ENCODE data around the gene HBZ. TPM values are rescaled to one million over a fixed set of nuclear protein-coding genes. Genes with fewer than 3 reads are reported as not detected.

HBZ gene
- total and polyA plus RNA-seq, 2 of the 8 experiments (the other 6 are each of a cell fraction or from before 2014, with no cell fraction given) = 0.12 TPM; not detected in 1

DNA sequence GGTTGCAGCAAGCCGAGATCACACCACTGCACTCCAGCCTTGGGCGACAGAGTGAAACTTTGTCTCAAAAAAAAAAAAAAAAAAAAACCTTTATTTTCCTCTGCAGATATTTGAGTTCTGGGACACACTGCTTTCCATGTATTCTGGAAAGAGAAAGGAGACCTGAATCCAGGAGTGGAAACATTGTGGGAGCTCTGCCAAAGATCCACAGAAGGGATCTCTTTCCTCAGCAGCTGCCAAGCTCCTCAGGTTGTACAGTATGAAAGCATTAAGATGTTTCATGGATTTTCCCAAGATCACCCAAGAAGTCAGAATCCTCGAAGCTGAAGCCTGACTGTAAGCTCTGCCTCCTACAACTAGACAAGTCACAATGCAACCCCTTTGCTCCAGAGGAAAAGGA, 27.4 kb upstream of the HBZ start:
- ChIA-PET POLR2A (ENCODE audit: partially characterized antibody) (no interaction called here), CTCF (ENCODE audit: partially characterized antibody) (interaction anchor here (0.6 to 5.5 kb wide), 9 partner anchors 7 to 237 kb away, joined by 3 to 37 read pairs (median 6); no protein-coding TSS in a partner anchor)
- H2BK5ac ChIP-seq (ENCODE audit: low read depth, low read length) = no peak overlapping the region
- no peak overlapping the region for H3K14ac ChIP-seq (ENCODE audit: insufficient read length)
- no peak for FAIRE-seq
- H3K79me1 ChIP-seq (ENCODE audit: low read depth, low read length) = peaks cover 2% of the 10 kb centered on the region
- H3K9ac ChIP-seq (replicated peaks in 1 of 4; ENCODE audit: extremely low read depth in 1 of 4, low read depth in 3 of 4, low read length in 3 of 4) = no peak overlapping the region
- H4K5ac ChIP-seq (ENCODE audit: insufficient read length, low read depth, low read length) = no peak overlapping the region
- 86% methylated on average over 2 of the region's 3 CpGs; no CpG with 5 or more reads in 1 of the 2 experiments for WGBS, 2 experiments (ENCODE audit: extremely low coverage in 1 of 2, insufficient coverage in 1 of 2, insufficient read length in 1 of 2, insufficient replicate concordance in 2 of 2, low coverage in 1 of 2, low lambda C conversion rate in 2 of 2, missing lambda C conversion rate in 1 of 2)
- H4K8ac ChIP-seq (ENCODE audit: extremely low read depth, insufficient read depth, low read length) = no peak overlapping the region
- peaks cover 0 to 2% (median 0%) of the 10 kb centered on the region in 4 experiments; a peak in 2 of 8 replicates for H3K36me3 ChIP-seq (ENCODE audit: control insufficient read depth in 2 of 4, insufficient read depth in 4 of 4, low read length in 3 of 4)
- no peak overlapping the region for H3K23ac ChIP-seq (ENCODE audit: insufficient read length)
- H2BK20ac ChIP-seq (ENCODE audit: low read length) = no peak overlapping the region
- no peak overlapping the region for H3K4ac ChIP-seq (replicated peaks; ENCODE audit: insufficient read length, low read depth, low read length)
- H2BK120ac ChIP-seq (replicated peaks; ENCODE audit: low read depth, low read length) = no peak overlapping the region
- no peak overlapping the region for H2AFZ ChIP-seq (ENCODE audit: low read length)
- H3K56ac ChIP-seq (replicated peaks; ENCODE audit: insufficient read length, low read depth, low read length) = no peak overlapping the region
- no peak overlapping the region for H2AK5ac ChIP-seq (ENCODE audit: low read depth, low read length)
- H2BK15ac ChIP-seq (ENCODE audit: low read length) = no peak overlapping the region
- no peak overlapping the region for H3K4me3 ChIP-seq (ENCODE audit: extremely low read depth in 1 of 4, insufficient read depth in 2 of 4, low read depth in 3 of 4, low read length in 4 of 4)
- no peaks in the 10 kb centered on the region for H3K9me3 ChIP-seq (ENCODE audit: insufficient read depth in 2 of 2, low read depth in 1 of 2, low read length in 1 of 2)
- no peaks in the 10 kb centered on the region for H3K23me2 ChIP-seq (ENCODE audit: low read depth, low read length)
- no peak overlapping the region for H3K4me2 ChIP-seq (ENCODE audit: insufficient read depth in 1 of 2, low read depth in 2 of 2, low read length in 2 of 2)
- H3K18ac ChIP-seq (ENCODE audit: extremely low read depth, low read length) = no peak overlapping the region
- H2BK12ac ChIP-seq (ENCODE audit: low read depth, low read length) = no peak overlapping the region
- no peak for DNase-seq (ENCODE audit: low read depth in 1 of 2, low spot score in 2 of 2)
- no peaks in the 10 kb centered on the region for H3K79me2 ChIP-seq (ENCODE audit: control insufficient read depth in 1 of 2, insufficient read depth in 2 of 2, low read length in 2 of 2)
- H4K91ac ChIP-seq (replicated peaks; ENCODE audit: insufficient read length, low read length) = no peak overlapping the region
- no peaks in the 10 kb centered on the region for H3K4me1 ChIP-seq (replicated peaks in 1 of 4; ENCODE audit: control insufficient read depth in 3 of 4, insufficient read depth in 4 of 4, low read length in 3 of 4)
- peaks cover 0 to 4% of the 10 kb centered on the region in 2 experiments for H4K20me1 ChIP-seq (replicated peaks in 1 of 2; ENCODE audit: control insufficient read depth in 1 of 2, insufficient read depth in 2 of 2, low read length in 2 of 2)
- H3K27me3 ChIP-seq (replicated peaks in 1 of 4; ENCODE audit: control insufficient read depth in 3 of 4, extremely low read depth in 1 of 4, insufficient read depth in 3 of 4, low read length in 3 of 4) = no peaks in the 10 kb centered on the region
- H3K27ac ChIP-seq (ENCODE audit: low read depth, low read length) = no peak overlapping the region
- TF ChIP-seq EP300 (IDR thresholded peaks at IDR 0.05; ENCODE audit: borderline replicate concordance in 1 of 2, low read depth in 2 of 2, low read length in 2 of 2) (no peak), CHD2 (IDR thresholded peaks at IDR 0.05; ENCODE audit: low read length) (no peak), TCF12 (IDR thresholded peaks at IDR 0.05; ENCODE audit: low read depth, low read length) (no peak), CTBP2 (IDR thresholded peaks at IDR 0.05; ENCODE audit: borderline replicate concordance, insufficient read depth, insufficient read length, low read length) (no peak), BRCA1 (IDR thresholded peaks at IDR 0.05; ENCODE audit: low read depth, low read length) (no peak), TAF1 (IDR thresholded peaks at IDR 0.05; ENCODE audit: low read depth, low read length) (no peak), POU5F1 (IDR thresholded peaks at IDR 0.05; ENCODE audit: low read depth, low read length) (no peak)
